HG03439 (cell line): ENCODE measurements around the gene CMC1.
A peak's percentile ranks its signal among the peaks of the same experiment; 100 is the strongest.

Source experiments
- ATAC-seq: cut with Tn5 transposase; IDR thresholded peaks from one replicate; pipeline ENCODE4 v1.9.1; 2021; ENCODE audit warnings: mild to moderate bottlenecking, moderate library complexity; ENCODE audit not compliant: unreplicated experiment

The CMC1 gene

DNA sequence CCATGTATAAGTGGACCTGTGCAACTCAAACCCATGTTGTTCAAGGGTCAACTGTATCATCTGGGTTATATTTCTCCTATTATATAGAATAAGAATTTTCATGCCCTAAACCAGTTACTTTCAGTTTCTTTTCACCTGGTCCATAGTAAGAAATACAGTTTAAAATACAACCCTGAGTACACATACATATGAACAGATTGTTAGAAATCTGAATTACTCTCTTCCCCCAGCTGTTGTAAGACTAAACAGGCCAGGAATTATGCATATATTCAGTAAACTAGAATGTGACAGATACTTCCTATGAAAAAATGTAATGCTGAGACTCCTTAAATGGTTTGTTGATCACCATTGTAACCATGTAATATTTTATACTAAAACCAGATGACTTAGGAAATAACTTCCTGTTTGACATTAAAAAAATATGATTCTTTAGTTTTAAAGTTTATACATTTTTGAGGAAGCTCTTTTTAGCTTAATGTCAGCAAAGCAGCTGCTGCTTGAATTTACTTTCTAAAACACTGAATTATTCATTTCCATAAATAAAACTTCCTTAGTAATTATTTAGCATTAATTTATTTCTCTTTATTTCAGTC is 54.6 kb downstream of the CMC1 start:
- no peak for ATAC-seq

DNA sequence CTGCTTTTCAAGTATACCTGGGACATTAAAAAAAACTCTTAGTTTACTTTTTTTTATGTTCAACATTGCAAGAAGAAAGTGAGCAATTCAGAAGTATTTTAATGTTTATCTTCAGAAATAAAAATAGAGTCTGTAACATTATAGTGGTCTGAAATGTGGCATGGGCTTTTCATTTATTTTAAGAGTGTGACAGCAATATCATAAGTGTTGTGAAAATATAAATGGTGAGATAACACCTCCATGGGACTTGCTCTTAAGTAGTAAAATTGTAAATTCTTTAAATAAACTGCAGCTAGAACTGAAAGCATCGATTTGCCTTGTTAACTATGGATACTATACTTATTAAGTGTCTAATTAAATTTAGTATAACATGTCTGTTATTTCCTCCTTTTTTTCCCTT is 58.3 kb downstream of the CMC1 start:
- no peak for ATAC-seq

DNA sequence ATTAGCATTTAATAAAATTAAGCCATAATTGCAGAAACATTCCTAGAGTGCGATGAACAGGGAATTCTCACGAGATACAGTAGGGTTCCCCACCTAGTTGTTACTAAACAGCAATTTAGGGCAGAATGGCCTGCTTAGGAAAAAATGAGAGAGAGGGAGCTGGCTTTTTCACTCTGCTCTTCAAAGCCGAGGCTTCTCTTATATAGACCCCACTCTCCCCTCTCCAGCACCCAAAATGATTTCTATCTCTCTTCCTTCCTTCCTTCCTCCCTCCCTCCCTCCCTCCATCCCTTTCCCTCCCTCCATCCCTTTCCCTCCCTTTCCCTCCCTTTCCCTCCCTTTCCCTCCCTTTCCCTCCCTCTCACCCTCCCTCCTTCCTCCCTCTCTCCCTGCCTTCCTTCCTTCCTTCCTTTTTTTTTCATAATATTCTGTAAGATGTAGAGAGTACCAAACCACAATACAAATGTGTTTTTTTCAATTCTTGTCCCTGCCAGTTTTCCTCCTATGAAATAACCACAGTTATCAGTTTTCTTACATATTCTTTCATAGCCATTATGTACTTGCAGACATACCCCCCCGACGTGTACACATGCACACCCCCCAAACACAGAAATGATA is 59.0 kb downstream of the CMC1 start:
- no peak for ATAC-seq

DNA sequence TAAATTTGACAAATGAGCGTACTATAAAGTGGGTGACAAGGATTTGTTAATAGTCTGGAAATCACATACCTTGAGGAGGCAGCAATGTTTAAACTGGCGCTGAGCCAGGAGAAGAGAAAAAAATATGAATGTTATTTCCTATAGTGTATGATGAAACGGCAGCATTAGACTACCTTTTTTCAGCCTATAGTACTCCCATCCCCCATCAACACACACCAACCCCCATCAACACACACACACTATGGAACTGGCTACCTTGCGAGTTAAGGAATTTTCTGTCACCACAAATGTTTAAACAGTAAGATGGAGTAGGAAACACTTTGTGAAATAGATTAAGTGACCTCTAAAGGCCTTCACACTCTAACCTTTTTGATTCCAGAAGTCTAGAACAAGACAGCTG is 60.3 kb downstream of the CMC1 start:
- no peak for ATAC-seq

DNA sequence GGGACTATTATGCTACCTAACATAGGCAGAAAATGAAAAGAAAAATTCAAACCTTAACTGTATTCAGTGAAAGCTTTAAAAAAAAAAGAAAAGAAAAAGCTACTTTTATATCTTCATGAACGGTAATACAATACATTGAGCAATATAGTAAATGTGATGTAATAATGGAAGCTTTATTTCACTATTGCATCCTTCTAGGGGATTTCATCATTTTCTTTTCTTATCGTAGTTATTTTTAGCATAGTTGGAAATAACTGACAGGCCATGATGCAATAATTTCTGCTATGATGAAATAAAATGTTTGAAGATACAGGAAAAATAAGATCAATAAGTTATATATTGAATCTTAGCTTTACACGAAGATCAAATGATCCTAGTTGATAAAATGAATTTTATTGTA is 66.8 kb downstream of the CMC1 start:
- ATAC-seq: no peak

DNA sequence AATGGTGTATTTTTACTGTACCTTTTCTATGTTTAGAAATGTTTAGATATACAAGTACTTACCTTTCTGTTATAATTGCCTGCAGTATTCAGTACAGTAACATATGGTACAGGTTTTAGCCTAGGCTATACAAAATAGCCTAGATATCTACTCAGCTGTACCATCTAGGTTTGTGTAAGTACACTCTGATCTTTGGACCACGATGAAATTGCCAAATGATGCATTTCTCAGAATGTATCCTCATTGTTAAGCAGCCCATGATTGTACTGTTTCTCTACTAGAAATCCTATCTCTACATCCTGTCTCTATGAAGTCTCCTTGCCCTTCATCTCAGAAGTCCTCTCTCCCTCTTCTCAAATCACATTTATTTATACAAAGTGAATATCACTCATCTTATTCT is 74.3 kb downstream of the CMC1 start:
- ATAC-seq: no peak

DNA sequence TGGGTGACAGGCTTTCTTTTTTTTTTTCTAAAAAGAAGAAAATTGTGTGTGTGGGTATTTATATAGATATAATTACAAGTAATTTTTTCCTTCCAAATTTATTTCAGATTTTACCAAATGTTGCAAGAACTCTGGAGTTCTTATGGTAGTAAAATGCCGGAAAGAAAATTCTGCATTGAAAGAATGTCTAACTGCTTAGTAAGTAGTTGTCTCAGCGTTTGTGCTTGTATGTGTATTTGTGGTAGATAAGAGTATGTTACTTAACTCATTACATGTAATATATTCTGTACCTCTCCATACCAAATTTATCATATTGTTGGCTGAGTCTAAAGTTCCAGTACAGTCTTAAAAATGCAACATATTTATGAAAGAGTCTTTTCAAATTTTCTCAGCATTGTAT is 74.8 kb downstream of the CMC1 start:
- ATAC-seq: no peak

DNA sequence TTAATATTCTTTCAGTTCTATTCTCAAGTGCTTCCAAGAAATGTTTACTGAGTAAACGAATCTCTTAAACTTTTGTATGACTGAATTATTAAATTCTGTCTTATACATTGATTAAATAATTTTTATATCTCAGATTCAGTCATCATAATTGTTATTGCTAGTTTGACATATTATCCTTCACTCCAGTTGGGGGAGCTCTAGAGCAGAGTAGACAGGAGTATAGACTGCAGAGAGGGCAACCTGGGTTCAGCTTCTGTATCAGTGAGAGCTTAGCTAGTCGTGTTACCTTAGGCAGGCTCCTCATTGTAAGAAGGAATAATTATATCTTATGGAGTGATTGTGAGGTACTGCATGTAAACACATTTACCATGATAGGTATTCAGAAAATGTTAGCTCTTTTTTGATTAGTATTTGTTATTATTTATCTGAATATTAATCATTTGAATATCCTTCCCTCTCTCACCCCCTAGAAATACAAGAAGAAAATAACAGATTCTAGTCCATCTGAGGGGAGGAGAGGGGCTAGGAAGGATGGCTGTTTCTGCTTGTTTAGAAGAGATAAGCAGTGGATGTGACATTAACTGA is 76.1 kb downstream of the CMC1 start:
- peak; percentile 89 for ATAC-seq

DNA sequence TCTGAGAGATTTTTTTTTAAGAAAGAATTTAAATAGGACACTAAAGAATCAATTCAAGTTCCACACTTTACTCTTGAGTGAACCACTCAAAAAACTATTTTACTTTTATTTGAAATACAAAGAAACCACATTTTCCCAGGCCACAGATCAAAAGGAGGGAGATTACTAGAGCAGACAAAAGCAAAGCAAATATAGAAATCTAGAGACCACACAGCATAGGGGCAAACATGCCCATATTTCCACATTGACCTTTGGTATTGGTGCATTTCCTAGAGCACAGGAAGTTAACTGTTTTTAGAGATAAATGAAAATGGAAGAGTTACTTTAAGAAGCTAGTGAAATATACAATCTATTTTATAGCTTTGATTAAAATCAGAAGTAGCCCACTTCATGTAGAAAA is 79.6 kb downstream of the CMC1 start:
- ATAC-seq: no peak

DNA sequence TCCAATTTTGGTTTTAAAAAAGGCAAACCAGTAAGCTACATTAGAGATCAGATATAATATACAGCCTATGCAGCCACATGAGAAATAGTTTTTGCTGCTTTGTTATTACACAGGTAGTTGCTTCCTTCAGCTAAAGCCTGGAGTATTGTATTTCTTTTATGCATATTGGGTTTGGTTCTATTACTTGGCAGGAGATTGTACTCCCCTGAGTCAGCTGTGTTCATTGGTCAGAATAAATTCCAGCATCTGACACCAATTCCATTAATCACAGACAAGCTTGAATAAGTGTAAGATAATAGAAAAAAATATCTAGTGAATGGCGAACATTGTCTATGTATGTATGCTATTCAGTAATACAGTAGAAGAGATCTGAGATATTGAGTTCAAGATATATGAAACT is 81.0 kb downstream of the CMC1 start:
- ATAC-seq: no peak

DNA sequence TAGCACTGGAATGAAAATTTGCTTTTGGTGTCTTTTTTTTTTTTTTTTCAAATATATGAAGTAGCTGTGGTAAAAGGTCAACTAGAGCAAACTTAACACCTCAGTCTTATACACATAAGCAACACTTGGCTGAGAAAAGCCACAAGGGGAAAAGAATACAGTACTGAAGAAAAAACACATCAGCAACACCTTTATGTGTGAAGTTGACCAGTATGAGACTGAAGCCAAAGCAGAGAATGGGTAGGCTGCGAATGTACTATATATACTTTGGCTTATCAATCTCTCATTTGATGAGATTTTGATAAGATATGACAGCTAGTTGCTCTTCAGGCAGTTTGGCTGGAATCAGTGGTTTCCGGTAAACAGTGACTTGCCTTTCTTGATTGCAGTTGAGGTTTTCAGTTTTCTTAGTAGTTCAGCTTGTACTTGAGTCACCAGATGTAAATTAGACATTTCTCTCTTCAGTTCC is 85.1 kb downstream of the CMC1 start:
- ATAC-seq: peak; percentile 88

DNA sequence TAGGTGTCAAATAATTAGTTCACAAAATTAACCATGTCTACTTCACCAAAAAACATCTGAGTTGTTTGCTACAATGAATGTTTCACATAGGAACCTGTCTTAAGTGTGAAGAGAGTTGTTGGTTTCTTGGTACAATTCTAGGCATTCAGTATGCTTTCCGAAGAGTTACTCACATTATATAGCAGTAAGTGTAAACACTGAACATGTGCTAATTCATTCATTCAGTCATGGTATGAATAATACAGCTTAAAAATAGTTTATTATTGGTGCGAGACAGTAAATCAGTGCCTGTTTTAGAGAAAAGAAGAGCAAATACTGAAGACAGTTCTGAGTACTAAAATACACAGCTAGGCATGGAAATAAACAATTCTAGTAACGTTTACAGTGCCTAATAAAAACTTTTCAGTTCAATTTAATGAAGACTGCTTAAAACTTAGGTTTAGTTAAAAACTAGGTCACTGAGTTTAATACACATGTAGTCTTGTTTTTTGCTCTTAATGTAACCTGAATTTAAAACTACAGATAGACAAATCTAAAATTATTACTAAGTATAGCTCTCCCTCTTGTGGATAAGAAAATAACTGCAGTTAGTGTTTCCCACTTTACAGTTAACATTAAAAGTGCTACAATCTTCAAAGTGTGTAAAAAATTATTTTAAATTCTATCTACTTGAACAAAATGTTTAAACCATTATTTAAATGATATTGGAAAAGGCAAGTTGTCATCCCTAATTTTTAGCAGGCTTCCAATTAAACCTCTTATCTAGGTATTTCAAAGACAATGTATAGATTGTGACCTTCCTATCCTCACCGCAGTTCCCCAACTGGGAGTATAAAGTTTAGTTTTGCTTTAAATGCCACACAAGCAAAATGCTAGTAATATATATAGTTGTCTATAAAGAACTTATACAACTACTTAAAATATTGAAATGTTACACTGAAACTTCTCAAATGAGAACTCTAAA is 87.1 kb downstream of the CMC1 start:
- ATAC-seq: peak; percentile 40

DNA sequence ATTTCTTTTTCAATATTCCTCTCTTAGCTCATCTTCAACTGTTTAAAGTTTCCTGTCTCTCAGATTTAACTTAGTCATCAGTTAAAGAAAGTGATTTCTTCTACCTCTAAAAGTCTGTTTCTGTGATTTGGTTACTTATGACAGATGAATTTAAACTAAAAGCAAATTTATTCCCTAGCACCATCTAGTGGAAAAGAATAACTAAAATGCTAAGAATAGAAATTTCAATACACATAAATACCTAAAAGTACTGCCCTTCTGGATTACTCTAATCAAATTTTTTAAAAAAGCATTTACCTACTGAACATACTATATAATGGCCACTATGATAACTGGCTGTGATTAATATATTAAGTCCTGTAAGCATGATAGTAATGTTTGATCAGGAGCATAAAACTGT is 93.1 kb downstream of the CMC1 start:
- ATAC-seq: no peak

DNA sequence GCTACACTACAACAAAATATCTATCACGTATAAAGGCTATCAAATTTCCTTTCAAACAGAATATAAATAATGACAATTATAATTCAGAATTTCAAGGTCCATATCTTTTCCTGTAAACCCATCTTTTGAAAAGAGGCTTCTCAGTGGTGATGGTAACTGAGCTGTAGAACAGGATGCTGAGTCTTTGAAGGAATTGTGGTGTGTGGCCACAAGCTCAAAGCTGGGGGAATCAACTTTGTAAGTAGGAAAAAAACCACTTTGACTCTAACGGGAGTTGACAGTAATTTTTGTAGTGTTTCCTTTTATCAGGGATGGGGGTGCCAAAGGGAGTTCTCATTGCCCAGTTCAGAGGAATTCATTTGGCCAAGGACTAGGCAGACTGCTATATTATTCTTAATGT is 93.8 kb downstream of the CMC1 start:
- ATAC-seq: no peak

DNA sequence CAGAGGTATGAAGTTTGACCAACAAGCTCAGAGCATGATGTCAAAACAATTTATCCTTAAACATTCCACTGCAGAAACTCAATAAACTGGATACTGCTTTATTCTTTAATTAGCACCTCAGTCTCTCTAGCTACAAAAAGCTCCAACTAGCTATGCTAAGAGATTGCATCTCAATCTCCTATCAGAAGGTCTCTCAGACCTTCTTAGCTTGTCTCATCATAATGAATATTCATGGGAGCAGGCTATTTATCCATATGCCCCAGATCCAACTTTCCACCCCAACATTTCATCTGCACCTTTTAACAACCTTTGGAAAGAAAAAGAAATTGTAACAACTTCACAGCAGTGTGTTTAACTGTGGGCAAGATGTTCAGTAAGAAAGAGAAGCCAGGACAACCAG is 95.8 kb downstream of the CMC1 start:
- ATAC-seq: no peak

DNA sequence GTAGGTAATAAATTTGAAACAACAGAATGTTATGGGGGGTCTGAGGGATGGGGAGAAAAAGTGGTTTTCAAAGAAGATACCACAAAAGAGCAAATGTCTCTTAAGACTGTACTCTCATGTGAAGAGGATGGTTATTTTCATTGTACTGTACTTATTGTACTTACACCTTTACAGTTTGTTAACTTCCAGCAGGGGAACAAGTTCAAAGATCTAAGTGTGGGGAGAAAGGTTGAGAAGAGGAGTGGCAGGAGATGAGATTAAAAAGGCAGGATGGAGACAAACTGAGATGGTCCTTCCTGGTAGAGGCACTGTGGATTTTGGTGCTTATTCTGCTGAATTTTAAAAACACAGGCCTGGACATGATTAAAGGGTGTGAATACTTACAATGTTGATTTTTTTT is 101.7 kb downstream of the CMC1 start:
- no peak for ATAC-seq

DNA sequence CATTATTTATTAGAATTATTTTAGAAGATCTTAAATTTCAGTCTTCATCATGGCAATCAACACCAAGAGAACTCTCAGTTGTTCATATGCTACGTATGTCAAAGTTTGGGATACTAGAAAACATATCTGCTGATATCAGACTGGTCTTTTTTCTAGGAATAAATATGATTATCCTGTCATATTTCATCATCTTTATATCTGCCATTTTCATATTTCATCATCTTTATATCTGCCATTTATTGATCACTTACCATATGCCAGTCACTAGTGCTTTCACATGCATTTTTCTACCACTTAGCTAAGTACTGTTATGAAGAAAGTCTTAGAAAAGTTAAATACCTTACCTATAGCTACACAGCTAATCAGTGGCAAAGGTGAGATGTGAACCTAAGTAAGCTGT is 104.3 kb downstream of the CMC1 start:
- ATAC-seq: no peak

DNA sequence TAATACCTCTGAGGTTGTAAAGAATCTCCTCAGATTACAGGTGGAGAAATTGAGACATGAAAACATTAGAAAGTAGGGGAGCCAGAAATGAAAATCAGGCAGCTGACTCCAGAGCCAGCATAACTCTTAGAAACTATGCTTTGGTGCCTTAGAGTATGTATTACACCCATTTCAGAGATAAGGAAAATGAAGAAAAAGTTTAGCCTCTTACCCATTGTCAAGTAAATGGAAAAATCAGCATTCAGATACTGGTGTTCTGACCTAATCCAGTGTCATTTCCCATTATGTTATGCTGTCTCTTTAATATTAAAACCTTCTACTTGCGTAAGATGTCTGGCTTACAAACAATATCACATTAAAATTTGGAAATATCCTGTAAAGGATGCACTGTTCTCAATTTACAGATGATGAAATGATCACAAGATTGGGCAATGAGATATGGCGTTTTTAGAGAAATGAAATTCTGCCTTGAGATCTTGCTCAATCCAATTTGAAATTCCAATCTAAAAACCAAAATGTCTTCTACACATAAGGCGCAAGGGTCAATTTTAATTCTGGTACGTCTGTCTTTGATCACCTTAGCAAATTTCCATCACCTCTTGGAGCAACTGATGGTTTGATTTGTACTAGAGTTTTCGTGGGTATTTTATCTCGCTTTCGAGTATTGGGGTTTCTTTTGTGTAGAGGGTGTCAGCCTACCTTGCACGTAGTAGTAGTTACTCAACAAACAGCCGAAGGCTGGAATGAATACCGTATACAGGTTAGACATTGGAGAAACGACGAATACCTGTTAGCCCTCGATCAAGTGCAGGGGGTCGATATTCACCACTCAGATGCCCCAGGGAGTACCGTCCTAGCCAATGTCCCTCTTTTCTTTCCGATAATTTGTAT is 106.2 kb downstream of the CMC1 start:
- no peak for ATAC-seq

DNA sequence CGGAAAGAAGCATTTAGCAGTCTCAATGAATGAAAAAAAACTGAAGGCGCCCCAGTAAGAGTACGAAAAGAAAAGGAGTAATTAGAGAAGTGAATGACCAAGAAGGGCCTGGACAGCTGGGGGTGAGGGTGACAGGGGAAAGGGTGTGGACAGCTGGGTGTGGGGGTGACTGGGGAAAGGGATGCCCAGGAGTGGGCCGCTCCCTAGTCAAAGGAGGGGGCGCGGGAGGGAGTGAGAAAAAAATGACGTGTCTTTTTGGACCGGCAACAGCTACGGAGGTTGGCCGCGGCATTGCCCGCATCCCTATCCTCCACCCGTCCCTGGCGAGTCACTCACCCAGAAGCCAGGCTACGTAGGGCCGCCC is 106.8 kb downstream of the CMC1 start:
- no peak for ATAC-seq

DNA sequence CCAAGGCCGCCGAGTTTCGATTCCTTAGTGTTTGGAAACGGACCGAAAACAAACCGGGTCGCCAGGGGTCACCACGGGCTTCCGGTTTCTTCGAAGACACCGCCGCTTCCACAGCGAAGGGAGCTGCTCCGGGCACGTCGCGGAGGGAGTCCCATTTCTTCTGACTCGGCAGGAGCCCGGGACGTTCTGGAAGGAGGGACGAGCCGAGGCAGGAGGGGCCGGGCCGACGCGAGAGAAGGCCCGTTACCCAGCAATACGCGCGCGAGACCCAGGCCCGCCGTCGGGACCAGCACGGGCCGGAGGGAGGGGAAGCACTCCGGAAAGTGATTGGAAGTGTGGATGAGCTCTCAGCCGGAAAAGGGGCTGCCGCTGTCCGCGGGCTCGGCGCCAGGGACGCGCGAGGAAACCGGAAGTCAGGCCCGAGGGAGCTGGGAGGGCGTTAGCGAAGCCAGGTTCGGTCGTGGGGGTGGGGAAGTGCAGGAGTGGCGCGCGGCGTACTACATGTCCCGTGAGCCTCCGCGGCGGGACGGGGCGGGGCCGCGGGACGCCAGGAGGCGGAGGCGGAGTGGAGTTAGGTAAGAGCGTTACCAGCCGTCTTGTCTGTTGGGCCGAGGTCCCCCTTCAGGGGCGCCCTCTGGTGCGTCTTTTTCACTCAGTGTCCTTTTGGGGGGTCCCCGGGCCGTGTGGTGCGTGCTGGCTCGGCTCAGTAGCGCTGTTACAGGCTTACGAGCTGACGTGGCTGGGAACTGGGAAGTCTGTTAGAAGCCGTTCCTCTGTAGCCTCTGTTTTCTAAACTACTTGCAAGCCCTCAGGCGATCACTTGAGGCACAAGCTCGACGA is 107.4 kb downstream of the CMC1 start, which contains the start of the genes AZI2 and ZCWPW2:
Gene AZI2, minus strand, starts transcription at position 196 of the 840 bp plus-strand sequence. CDS start 8,207 bp downstream, outside the sequence.
Gene ZCWPW2, plus strand, starts transcription at position 93 of the 840 bp plus-strand sequence. CDS start 64,348 bp downstream, outside the sequence.
- ATAC-seq: peak; percentile 91
